GM18517 (cell line): ENCODE data around the gene WWOX.

Experiments
- ATAC-seq: cut with Tn5 transposase; IDR thresholded peaks from one replicate; pipeline ENCODE4 v1.9.1; 2021; ENCODE audit warnings: mild to moderate bottlenecking, moderate library complexity; ENCODE audit not compliant: unreplicated experiment

WWOX gene

GRCh38 chr16:78915811-78916345 lies 816.4 kb downstream of the WWOX start:
- no peak for ATAC-seq

GRCh38 chr16:78916928-78917545 lies 817.6 kb downstream of the WWOX start:
- ATAC-seq: no peak

- ATAC-seq: no peak
Measured at GRCh38 chr16:78918805-78919305, 819.4 kb downstream of the WWOX start.

- ATAC-seq: no peak
Measured at GRCh38 chr16:78919852-78920251, 820.4 kb downstream of the WWOX start.

- ATAC-seq: no peak
Measured at GRCh38 chr16:78920621-78921020, 821.2 kb downstream of the WWOX start.

- ATAC-seq: no peak
Measured at GRCh38 chr16:78925083-78925767, 825.8 kb downstream of the WWOX start.

- no peak for ATAC-seq
Measured at GRCh38 chr16:78926723-78927210, 827.3 kb downstream of the WWOX start.

- no peak for ATAC-seq
Measured at GRCh38 chr16:78927766-78928165, 828.3 kb downstream of the WWOX start.

- ATAC-seq: no peak
Measured at GRCh38 chr16:78929841-78930240, 830.4 kb downstream of the WWOX start.

- ATAC-seq: no peak
Measured at GRCh38 chr16:78930561-78930960, 831.1 kb downstream of the WWOX start.

- no peak for ATAC-seq
Measured at GRCh38 chr16:78931267-78931666, 831.8 kb downstream of the WWOX start.

- no peak for ATAC-seq
Measured at GRCh38 chr16:78931678-78932077, 832.2 kb downstream of the WWOX start.

- ATAC-seq: no peak
Measured at GRCh38 chr16:78932355-78932943, 833.0 kb downstream of the WWOX start.

GRCh38 chr16:78936060-78936459 lies 836.6 kb downstream of the WWOX start:
- no peak for ATAC-seq

- ATAC-seq: no peak
Measured at GRCh38 chr16:78939597-78939996, 840.1 kb downstream of the WWOX start.

GRCh38 chr16:78942625-78943245 lies 843.3 kb downstream of the WWOX start:
- no peak for ATAC-seq

GRCh38 chr16:78945336-78945735 lies 845.9 kb downstream of the WWOX start:
- no peak for ATAC-seq

GRCh38 chr16:78946556-78946955 lies 847.1 kb downstream of the WWOX start:
- no peak for ATAC-seq

- ATAC-seq: no peak
Measured at GRCh38 chr16:78950768-78951167, 851.3 kb downstream of the WWOX start.

GRCh38 chr16:78952630-78953029 lies 853.2 kb downstream of the WWOX start:
- ATAC-seq: no peak

- no peak for ATAC-seq
Measured at GRCh38 chr16:78953526-78953925, 854.1 kb downstream of the WWOX start.
